Nephron (organoid): ENCODE results near the gene GPR183.

Experiments used
- H3K27ac Mint-ChIP-seq, 3 experiments: 2 replicates each; pipeline ENCODE4 v1.8.0; 2020; ENCODE audit warnings: mixed read lengths in 3 of 3, mild to moderate bottlenecking in 2 of 3, moderate library complexity in 1 of 3
- H3K27me3 Mint-ChIP-seq: 2 replicates; pipeline ENCODE4 v1.8.0; 2021; ENCODE audit warnings: low read depth, mild to moderate bottlenecking, moderate library complexity, mixed read lengths
- H3K36me3 Mint-ChIP-seq: 2 replicates; pipeline ENCODE4 v1.8.0; 2020; ENCODE audit warnings: low read depth, mixed read lengths
- H3K4me1 Mint-ChIP-seq: 2 replicates; pipeline ENCODE4 v1.8.0; 2020; ENCODE audit warnings: mixed read lengths
- H3K4me3 Mint-ChIP-seq, 3 experiments: 2 replicates each; pipeline ENCODE4 v1.8.0; 2020; ENCODE audit warnings: mild to moderate bottlenecking in 3 of 3, mixed read lengths in 3 of 3, moderate library complexity in 2 of 3
- H3K9me3 Mint-ChIP-seq: 2 replicates; pipeline ENCODE4 v1.8.0; 2020; ENCODE audit warnings: mixed read lengths
- TF ChIP-seq, protein P1 (sequence below), 3 experiments: fragments of 200-600 bp; sonication (generic); IDR thresholded peaks; one replicate each; pipeline ENCODE4 v1.5.0; 2021; ENCODE audit warnings: antibody characterized with exemption in 3 of 3; ENCODE audit not compliant: unreplicated experiment in 3 of 3

The GPR183 gene

DNA sequence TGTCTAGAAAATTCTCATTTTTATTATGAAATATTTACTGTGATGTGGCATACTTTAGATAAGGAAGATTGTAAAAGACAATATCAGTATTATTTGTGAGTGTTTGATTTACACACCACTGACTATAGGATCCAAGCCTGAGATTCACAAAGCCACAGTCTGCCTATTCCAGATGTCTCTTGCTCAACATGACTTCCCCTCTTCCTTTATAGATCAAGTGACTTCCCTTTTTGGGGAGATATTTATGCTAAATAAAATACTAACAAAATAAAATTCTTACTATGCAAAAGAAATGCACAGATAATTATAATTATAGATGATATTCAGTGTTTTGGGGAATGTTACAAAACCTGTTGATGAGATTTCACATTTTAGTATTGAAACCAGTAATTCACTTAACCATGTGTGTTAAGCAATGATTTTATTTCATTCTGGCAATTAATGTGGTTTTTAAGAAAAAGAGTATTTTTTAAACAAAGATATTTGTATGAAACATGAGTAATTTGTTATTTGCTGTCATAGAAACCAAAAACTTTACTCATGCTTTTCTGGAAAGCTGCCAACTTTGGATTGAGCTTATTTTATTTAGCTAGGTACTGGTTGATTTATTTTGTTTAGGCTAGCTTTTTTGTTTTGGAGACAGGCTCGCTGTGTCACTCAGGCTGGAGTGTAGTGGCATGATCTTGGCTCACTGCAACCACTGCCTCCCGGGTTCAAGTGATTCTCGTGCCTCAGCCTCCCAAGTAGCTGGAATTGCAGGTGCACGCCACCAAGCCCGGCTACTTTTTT lies 13.7 kb upstream of the GPR183 start:
- H3K4me3 Mint-ChIP-seq, result no peak overlapping the region
- no peaks in the 10 kb centered on the region for H3K27me3 Mint-ChIP-seq
- TF ChIP-seq, protein P1, sequence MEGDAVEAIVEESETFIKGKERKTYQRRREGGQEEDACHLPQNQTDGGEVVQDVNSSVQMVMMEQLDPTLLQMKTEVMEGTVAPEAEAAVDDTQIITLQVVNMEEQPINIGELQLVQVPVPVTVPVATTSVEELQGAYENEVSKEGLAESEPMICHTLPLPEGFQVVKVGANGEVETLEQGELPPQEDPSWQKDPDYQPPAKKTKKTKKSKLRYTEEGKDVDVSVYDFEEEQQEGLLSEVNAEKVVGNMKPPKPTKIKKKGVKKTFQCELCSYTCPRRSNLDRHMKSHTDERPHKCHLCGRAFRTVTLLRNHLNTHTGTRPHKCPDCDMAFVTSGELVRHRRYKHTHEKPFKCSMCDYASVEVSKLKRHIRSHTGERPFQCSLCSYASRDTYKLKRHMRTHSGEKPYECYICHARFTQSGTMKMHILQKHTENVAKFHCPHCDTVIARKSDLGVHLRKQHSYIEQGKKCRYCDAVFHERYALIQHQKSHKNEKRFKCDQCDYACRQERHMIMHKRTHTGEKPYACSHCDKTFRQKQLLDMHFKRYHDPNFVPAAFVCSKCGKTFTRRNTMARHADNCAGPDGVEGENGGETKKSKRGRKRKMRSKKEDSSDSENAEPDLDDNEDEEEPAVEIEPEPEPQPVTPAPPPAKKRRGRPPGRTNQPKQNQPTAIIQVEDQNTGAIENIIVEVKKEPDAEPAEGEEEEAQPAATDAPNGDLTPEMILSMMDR (IDR thresholded peaks at IDR 0.05; ENCODE audit: unreplicated experiment in 3 of 3), result no peak
- peaks cover 8% of the 10 kb centered on the region for H3K4me1 Mint-ChIP-seq
- no peak overlapping the region for H3K27ac Mint-ChIP-seq
- H3K9me3 Mint-ChIP-seq, result no peaks in the 10 kb centered on the region
- H3K36me3 Mint-ChIP-seq, result peaks cover 43% of the 10 kb centered on the region

DNA sequence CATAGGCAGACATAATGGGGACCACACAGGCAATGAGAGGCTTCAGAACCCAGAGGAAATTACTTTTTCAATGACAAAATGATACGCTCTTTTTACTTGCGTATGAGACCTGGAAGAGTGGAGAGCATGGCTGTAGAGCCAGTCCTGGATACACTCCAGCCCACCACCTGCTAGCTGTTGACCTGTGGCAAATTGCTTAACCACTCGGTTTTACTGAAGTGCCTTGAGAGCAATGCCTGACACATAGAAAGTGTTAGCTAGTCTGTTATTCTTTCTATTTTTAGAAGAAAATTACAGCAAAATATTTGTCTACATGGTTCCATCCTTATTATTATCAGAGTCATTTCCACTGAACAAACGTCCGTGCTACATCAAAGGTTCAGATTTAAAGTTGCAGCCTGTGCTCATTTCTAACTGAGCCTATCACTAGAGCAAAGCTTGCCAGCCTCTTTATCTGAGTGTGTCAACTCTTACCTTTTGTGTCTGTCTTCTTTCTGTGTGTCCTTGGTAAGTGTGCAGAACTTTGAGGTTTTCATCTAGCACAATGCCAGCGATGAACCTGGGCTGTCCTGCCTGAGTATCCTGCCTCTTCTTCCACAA lies 9.6 kb upstream of the GPR183 start:
- Mint-ChIP-seq H3K4me1 (peaks cover 16% of the 10 kb centered on the region), H3K36me3 (peaks cover 42% of the 10 kb centered on the region), H3K4me3 (no peak overlapping the region), H3K27ac (no peak overlapping the region), H3K9me3 (no peaks in the 10 kb centered on the region), H3K27me3 (no peaks in the 10 kb centered on the region)
- TF ChIP-seq, protein P1 (IDR thresholded peaks at IDR 0.05; ENCODE audit: unreplicated experiment in 3 of 3), result no peak

DNA sequence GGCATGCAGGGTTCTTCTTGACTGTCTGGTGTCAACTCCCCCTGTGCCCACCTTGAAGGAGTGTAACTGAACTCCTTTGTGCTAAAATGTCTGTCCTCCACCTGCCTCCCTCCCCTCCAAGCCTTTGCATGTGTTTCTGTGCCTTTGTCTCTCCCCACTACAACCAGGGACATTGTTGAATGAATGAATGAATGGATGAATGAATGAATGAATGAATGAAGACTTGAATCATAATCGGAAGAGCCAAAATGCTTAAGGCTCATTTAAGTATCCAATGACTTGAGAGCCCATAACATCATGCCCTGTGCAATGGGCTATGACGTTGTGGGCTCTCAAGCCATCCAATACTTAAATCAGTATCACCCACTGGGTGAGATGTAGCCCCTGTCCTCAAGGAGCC lies 9.0 kb upstream of the GPR183 start:
- H3K9me3 Mint-ChIP-seq, result no peaks in the 10 kb centered on the region
- H3K27ac Mint-ChIP-seq, result no peak overlapping the region
- no peaks in the 10 kb centered on the region for H3K27me3 Mint-ChIP-seq
- peaks cover 17% of the 10 kb centered on the region for H3K4me1 Mint-ChIP-seq
- no peak overlapping the region for H3K4me3 Mint-ChIP-seq
- TF ChIP-seq, protein P1 (IDR thresholded peaks at IDR 0.05; ENCODE audit: unreplicated experiment in 3 of 3), result no peak
- H3K36me3 Mint-ChIP-seq, result peaks cover 42% of the 10 kb centered on the region

DNA sequence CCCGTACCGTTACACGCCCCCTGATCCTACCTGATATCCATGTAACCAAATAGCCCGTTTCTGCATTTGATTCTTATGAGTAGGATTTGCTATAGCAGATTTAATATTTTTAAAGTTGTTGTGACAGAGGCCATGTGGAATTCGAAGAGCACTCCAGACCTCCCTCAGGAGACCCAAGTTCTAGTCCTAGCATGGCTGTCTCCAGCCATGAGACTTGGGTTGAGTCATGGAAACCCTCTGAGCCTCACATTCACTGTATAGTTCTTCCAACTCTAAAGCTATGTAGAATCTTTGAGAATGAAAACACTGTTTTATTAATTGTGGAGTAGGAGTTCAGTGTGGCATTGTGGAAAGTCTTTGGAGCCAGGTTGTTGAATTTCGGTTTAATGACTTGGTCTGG lies 8.0 kb upstream of the GPR183 start:
- no peaks in the 10 kb centered on the region for H3K9me3 Mint-ChIP-seq
- H3K27me3 Mint-ChIP-seq, result no peaks in the 10 kb centered on the region
- TF ChIP-seq, protein P1 (IDR thresholded peaks at IDR 0.05; ENCODE audit: unreplicated experiment in 3 of 3), result no peak
- H3K27ac Mint-ChIP-seq, result peak overlapping the region in 2 of 3 experiments; percentile 1 to 5
- peaks cover 26% of the 10 kb centered on the region for H3K4me1 Mint-ChIP-seq
- peaks cover 42% of the 10 kb centered on the region for H3K36me3 Mint-ChIP-seq
- H3K4me3 Mint-ChIP-seq, result no peak overlapping the region

DNA sequence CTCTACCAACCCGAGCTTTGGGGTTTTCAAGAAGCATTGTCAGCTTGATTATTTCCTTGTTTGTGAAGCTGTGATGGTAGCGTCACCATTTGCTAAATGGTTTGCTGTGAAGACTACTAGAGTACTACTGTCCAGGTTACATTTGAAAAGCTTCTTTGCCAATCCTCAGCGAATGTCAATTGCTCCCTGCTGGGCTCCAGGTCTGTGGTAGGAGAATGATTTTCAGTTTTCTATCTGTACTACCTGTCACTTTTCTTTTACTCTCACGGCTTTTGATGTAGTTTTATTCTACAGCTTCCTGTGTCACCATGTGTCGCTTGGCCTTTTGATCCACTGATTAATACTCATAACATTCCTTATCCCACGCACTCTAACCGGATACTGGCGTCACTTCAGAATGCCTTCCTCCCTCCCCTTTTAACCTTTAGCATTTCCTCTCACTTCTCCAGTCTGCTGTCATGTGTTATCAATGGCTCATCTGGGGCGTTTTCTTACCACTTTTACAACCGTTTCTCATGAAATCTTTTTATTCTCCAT lies 7.5 kb upstream of the GPR183 start:
- TF ChIP-seq, protein P1 (IDR thresholded peaks at IDR 0.05; ENCODE audit: unreplicated experiment in 3 of 3), result no peak
- H3K4me1 Mint-ChIP-seq, result peaks cover 27% of the 10 kb centered on the region

More for the DNA sequence above, 7.5 kb upstream of the GPR183 start:
- peaks cover 42% of the 10 kb centered on the region for H3K36me3 Mint-ChIP-seq
- no peaks in the 10 kb centered on the region for H3K27me3 Mint-ChIP-seq
- H3K4me3 Mint-ChIP-seq, result no peak overlapping the region
- H3K9me3 Mint-ChIP-seq, result no peaks in the 10 kb centered on the region
- peak overlapping the region in 2 of 3 experiments; percentile 1 to 5 for H3K27ac Mint-ChIP-seq
